Renal cortex interstitium (tissue), 11 donors: ENCODE data around the gene HOXC9. TPM values are rescaled to one million over a fixed set of nuclear protein-coding genes. Genes with fewer than 3 reads are reported as not detected.

Source experiments
- DNase-seq, 11 donors: peaks; one replicate each; pipeline ENCODE4 v3.0.0-alpha.2; 2013; ENCODE audit warnings: low read depth in 9 of 11, low spot score in 4 of 11; ENCODE audit errors: extremely low read depth in 1 of 11
- polyA plus RNA-seq, 3 donors: library from polyadenylated mRNA; unstranded; fragments of 120-200 nt; gene quantifications; one replicate each; pipeline ENCODE4 v1.2.1, GENCODE V29; 2013; ENCODE audit not compliant: insufficient read length in 3 of 3

Gene HOXC9
- polyA plus RNA-seq, 3 donors, result 25.5 to 34.1 (median 26.5) TPM

- DNase-seq, result no peak
Observed at GRCh38 chr12:53994264-53995001, 5.5 kb upstream of the HOXC9 start.

GRCh38 chr12:53995002-53995377, 5.0 kb upstream of the HOXC9 start:
- DNase-seq, result no peak

- no peak for DNase-seq
Observed at GRCh38 chr12:53995378-53996239, 4.4 kb upstream of the HOXC9 start.

- DNase-seq, result no peak
Observed at GRCh38 chr12:53996240-53997203, 3.4 kb upstream of the HOXC9 start.

GRCh38 chr12:53997204-53998109, 2.5 kb upstream of the HOXC9 start:
- DNase-seq, result no peak

GRCh38 chr12:53998110-53998899, 1.7 kb upstream of the HOXC9 start:
- DNase-seq, result no peak

GRCh38 chr12:53998900-53999236, 1.1 kb upstream of the HOXC9 start:
- DNase-seq, result no peak

- peak in 1 of 11 donors; percentile 88 for DNase-seq
Observed at GRCh38 chr12:53999559-54000115, 324 bp upstream of the HOXC9 start.

GRCh38 chr12:54001283-54002187, 1.6 kb downstream of the HOXC9 start:
- no peak for DNase-seq

- no peak for DNase-seq
Observed at GRCh38 chr12:54002278-54002914, 2.4 kb downstream of the HOXC9 start.

- DNase-seq, result no peak
Observed at GRCh38 chr12:54002915-54003389, 3.0 kb downstream of the HOXC9 start.

- DNase-seq, result no peak
Observed at GRCh38 chr12:54003625-54004024, 3.7 kb downstream of the HOXC9 start.

- no peak for DNase-seq
Observed at GRCh38 chr12:54004063-54004840, 4.3 kb downstream of the HOXC9 start.

- no peak for DNase-seq
Observed at GRCh38 chr12:54004841-54005530, 5.0 kb downstream of the HOXC9 start.

GRCh38 chr12:54005531-54005852, 5.5 kb downstream of the HOXC9 start:
- DNase-seq, result no peak
